AG08395 (cell line): ENCODE results near the gene EIF3F.

ENCODE experiments used
- DNase-seq: peaks from one replicate; pipeline ENCODE4 v3.0.0; 2012; ENCODE audit warnings: mixed read lengths, low spot score

EIF3F gene

GRCh38 chr11:7994581-7995278 lies 7.6 kb downstream of the EIF3F start:
- DNase-seq: no peak

GRCh38 chr11:7999795-8000194 lies 12.7 kb downstream of the EIF3F start:
- DNase-seq: no peak

GRCh38 chr11:8000390-8000789 lies 13.3 kb downstream of the EIF3F start:
- no peak for DNase-seq

- no peak for DNase-seq
Observed at GRCh38 chr11:8002676-8003075, 15.5 kb downstream of the EIF3F start.

- no peak for DNase-seq
Observed at GRCh38 chr11:8003187-8003586, 16.1 kb downstream of the EIF3F start.

- DNase-seq: no peak
Observed at GRCh38 chr11:8004008-8004407, 16.9 kb downstream of the EIF3F start.

- no peak for DNase-seq
Observed at GRCh38 chr11:8005556-8005955, 18.4 kb downstream of the EIF3F start.

GRCh38 chr11:8006349-8006977 lies 19.3 kb downstream of the EIF3F start:
- peak; percentile 82 for DNase-seq

GRCh38 chr11:8008212-8008611 lies 21.1 kb downstream of the EIF3F start:
- DNase-seq: no peak

GRCh38 chr11:8009856-8010255 lies 22.7 kb downstream of the EIF3F start:
- no peak for DNase-seq

- DNase-seq: no peak
Observed at GRCh38 chr11:8011371-8011770, 24.2 kb downstream of the EIF3F start.

GRCh38 chr11:8011981-8012444 lies 24.9 kb downstream of the EIF3F start:
- DNase-seq: peak; percentile 88

- DNase-seq: no peak
Observed at GRCh38 chr11:8013833-8014232, 26.7 kb downstream of the EIF3F start.

- peak; percentile 48 for DNase-seq
Observed at GRCh38 chr11:8015753-8016239, 28.7 kb downstream of the EIF3F start.

GRCh38 chr11:8016440-8016839 lies 29.3 kb downstream of the EIF3F start:
- DNase-seq: no peak

- no peak for DNase-seq
Observed at GRCh38 chr11:8017071-8017470, 29.9 kb downstream of the EIF3F start.

- DNase-seq: no peak
Observed at GRCh38 chr11:8017894-8018483, 30.9 kb downstream of the EIF3F start.

- peak; percentile 79 for DNase-seq
Observed at GRCh38 chr11:8018484-8019313, 31.6 kb downstream of the EIF3F start.

- DNase-seq: peak; percentile 60
Observed at GRCh38 chr11:8019314-8020243, 32.4 kb downstream of the EIF3F start.

GRCh38 chr11:8020244-8020597 lies 33.1 kb downstream of the EIF3F start:
- DNase-seq: no peak

GRCh38 chr11:8021920-8022319 lies 34.8 kb downstream of the EIF3F start:
- DNase-seq: no peak
